GM23338 (cell line): ENCODE data around the gene CFAP100.

Experiments
- CREB1 ChIP-seq: fragments of 250-450 bp; sonication (Bioruptor Pico); IDR thresholded peaks from 2 replicates; pipeline ENCODE4 v1.5.0; 2020; ENCODE audit warnings: low read depth, mild to moderate bottlenecking, moderate library complexity
- EZH2 ChIP-seq: fragments of 200-600 bp; sonication (generic); IDR thresholded peaks from one replicate; pipeline ENCODE4 v1.8.0; 2017; ENCODE audit warnings: antibody characterized with exemption, mild to moderate bottlenecking, low read depth; ENCODE audit not compliant: unreplicated experiment
- TF ChIP-seq, protein P1 (sequence below), 2 experiments: fragments of 200-600 bp in 1 of 2; sonication (generic) in 1 of 2; conservative IDR thresholded peaks; 2 replicates each; pipeline versions ENCODE4 v1.5.1 to v1.6.1; 2016 to 2017; ENCODE audit warnings: antibody characterized with exemption in 2 of 2, low read depth in 2 of 2, mild to moderate bottlenecking in 2 of 2, moderate library complexity in 1 of 2
- TF ChIP-seq, protein P2 (sequence below): IDR thresholded peaks from one replicate; pipeline ENCODE4 v1.6.1; 2018; ENCODE audit warnings: antibody characterized with exemption; ENCODE audit not compliant: unreplicated experiment

DNA sequence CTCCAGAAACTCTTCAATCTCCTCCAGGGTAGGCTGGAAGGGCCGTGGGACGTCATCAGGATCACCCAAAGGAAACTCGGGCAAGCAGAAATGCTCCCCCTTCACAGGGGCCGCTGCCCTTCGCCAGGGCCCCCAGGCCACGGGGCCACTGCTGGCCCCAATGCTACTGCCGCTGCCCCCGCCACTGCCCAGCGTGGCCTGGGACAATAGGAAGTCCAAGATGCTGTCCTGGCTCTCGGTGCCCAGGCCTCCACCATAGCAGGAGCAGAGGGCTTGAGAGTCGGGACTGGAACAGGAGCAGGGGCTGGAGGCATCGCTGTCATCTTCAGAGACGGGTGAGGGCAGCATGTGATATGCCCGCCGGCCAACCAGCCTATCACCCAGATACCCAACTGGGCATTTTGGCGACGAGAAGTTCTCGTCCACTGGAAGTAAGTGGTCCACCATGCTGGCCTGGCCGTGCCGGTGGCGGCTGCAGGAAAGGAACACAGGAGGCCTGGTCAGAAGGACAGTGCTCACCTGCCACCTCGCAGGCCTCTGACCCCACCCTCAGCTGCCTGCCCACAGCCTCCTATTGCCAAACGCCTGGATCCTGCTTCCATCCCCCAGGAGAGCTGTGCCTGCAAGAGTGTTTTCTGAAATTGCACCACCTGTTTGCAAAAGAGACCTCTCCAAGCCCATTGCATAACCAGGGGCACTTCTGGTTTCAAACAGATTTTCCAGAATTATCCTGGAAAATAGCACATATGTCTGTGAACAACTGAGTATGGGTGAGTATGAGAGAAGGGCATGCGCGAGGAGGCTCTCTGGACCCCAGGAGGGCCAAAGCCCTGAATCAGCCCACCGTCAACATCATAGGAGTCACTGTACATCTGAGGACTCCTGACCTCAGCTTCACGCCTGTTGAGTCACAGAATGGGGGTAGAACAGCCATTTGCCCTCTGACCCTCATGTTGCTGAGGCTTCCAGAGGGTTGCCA is 41.9 kb upstream of the CFAP100 start:
- TF ChIP-seq, protein P1, sequence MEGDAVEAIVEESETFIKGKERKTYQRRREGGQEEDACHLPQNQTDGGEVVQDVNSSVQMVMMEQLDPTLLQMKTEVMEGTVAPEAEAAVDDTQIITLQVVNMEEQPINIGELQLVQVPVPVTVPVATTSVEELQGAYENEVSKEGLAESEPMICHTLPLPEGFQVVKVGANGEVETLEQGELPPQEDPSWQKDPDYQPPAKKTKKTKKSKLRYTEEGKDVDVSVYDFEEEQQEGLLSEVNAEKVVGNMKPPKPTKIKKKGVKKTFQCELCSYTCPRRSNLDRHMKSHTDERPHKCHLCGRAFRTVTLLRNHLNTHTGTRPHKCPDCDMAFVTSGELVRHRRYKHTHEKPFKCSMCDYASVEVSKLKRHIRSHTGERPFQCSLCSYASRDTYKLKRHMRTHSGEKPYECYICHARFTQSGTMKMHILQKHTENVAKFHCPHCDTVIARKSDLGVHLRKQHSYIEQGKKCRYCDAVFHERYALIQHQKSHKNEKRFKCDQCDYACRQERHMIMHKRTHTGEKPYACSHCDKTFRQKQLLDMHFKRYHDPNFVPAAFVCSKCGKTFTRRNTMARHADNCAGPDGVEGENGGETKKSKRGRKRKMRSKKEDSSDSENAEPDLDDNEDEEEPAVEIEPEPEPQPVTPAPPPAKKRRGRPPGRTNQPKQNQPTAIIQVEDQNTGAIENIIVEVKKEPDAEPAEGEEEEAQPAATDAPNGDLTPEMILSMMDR (conservative IDR thresholded peaks at IDR 0.05; ENCODE audit: low read depth in 2 of 2), result no peak
- TF ChIP-seq, protein P2, sequence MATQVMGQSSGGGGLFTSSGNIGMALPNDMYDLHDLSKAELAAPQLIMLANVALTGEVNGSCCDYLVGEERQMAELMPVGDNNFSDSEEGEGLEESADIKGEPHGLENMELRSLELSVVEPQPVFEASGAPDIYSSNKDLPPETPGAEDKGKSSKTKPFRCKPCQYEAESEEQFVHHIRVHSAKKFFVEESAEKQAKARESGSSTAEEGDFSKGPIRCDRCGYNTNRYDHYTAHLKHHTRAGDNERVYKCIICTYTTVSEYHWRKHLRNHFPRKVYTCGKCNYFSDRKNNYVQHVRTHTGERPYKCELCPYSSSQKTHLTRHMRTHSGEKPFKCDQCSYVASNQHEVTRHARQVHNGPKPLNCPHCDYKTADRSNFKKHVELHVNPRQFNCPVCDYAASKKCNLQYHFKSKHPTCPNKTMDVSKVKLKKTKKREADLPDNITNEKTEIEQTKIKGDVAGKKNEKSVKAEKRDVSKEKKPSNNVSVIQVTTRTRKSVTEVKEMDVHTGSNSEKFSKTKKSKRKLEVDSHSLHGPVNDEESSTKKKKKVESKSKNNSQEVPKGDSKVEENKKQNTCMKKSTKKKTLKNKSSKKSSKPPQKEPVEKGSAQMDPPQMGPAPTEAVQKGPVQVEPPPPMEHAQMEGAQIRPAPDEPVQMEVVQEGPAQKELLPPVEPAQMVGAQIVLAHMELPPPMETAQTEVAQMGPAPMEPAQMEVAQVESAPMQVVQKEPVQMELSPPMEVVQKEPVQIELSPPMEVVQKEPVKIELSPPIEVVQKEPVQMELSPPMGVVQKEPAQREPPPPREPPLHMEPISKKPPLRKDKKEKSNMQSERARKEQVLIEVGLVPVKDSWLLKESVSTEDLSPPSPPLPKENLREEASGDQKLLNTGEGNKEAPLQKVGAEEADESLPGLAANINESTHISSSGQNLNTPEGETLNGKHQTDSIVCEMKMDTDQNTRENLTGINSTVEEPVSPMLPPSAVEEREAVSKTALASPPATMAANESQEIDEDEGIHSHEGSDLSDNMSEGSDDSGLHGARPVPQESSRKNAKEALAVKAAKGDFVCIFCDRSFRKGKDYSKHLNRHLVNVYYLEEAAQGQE, result no peak
- TF ChIP-seq CREB1 (no peak), EZH2 (no peak)
